Neural progenitor cell (in vitro differentiated cells): ENCODE data around the gene MAGI1. TPM values are rescaled to one million over a fixed set of nuclear protein-coding genes. Genes with fewer than 3 reads are reported as not detected.

Experiments
- DNase-seq: peaks from one replicate; pipeline ENCODE4 v3.0.0-alpha.2; 2016; ENCODE audit warnings: low spot score
- H2AFZ ChIP-seq: fragments of 200-600 bp; sonication (generic); replicated peaks from 2 replicates; pipeline ENCODE4 v1.6.1; 2016; ENCODE audit warnings: antibody characterized with exemption
- H3F3A ChIP-seq: fragments of 200-600 bp; sonication (generic); 2 replicates; pipeline ENCODE4 v1.6.1; 2016; ENCODE audit warnings: antibody characterized with exemption, low read depth
- H3K27ac ChIP-seq: fragments of 200-600 bp; sonication (generic); 2 replicates; pipeline ENCODE4 v1.5.1; 2016; ENCODE audit warnings: mild to moderate bottlenecking
- H3K27me3 ChIP-seq: fragments of 200-600 bp; sonication (generic); 2 replicates; pipeline ENCODE4 v1.6.1; 2016; ENCODE audit warnings: mild to moderate bottlenecking, moderate library complexity
- H3K36me3 ChIP-seq: fragments of 200-600 bp; sonication (generic); 2 replicates; pipeline ENCODE4 v1.5.1; 2016
- H3K4me1 ChIP-seq: fragments of 200-600 bp; sonication (generic); 2 replicates; pipeline ENCODE4 v1.6.1; 2016; ENCODE audit warnings: mixed run types
- H3K4me2 ChIP-seq: fragments of 200-600 bp; sonication (generic); 2 replicates; pipeline ENCODE4 v1.6.1; 2016
- H3K4me3 ChIP-seq: fragments of 200-600 bp; sonication (generic); 2 replicates; pipeline ENCODE4 v1.5.1; 2016
- H3K79me2 ChIP-seq: fragments of 200-600 bp; sonication (generic); 2 replicates; pipeline ENCODE4 v1.6.1; 2016; ENCODE audit warnings: low read depth
- H3K9ac ChIP-seq: fragments of 200-600 bp; sonication (generic); 2 replicates; pipeline ENCODE4 v1.6.1; 2016
- H3K9me3 ChIP-seq: fragments of 200-600 bp; sonication (generic); 2 replicates; pipeline ENCODE4 v1.5.1; 2016; ENCODE audit warnings: low read depth
- H4K20me1 ChIP-seq: fragments of 200-600 bp; sonication (generic); 2 replicates; pipeline ENCODE4 v1.6.1; 2016; ENCODE audit warnings: low read depth
- H3K27ac Mint-ChIP-seq: 3 replicates; pipeline ENCODE4 v1.8.0; 2021; ENCODE audit warnings: mixed read lengths
- H3K27me3 Mint-ChIP-seq: 2 replicates; pipeline ENCODE4 v1.8.0; 2022; ENCODE audit warnings: low read depth, mild to moderate bottlenecking, inconsistent platforms, moderate library complexity, mixed read lengths; ENCODE audit not compliant: insufficient read depth
- H3K36me3 Mint-ChIP-seq: 3 replicates; pipeline ENCODE4 v1.8.0; 2021; ENCODE audit warnings: mixed read lengths
- H3K4me1 Mint-ChIP-seq: 3 replicates; pipeline ENCODE4 v1.8.0; 2021; ENCODE audit warnings: mixed read lengths
- H3K4me3 Mint-ChIP-seq: 3 replicates; pipeline ENCODE4 v1.8.0; 2021; ENCODE audit warnings: mild to moderate bottlenecking, moderate library complexity, mixed read lengths
- H3K9me3 Mint-ChIP-seq: 3 replicates; pipeline ENCODE4 v1.8.0; 2020; ENCODE audit warnings: mixed read lengths
- EZH2 ChIP-seq: fragments of 200-600 bp; sonication (generic); IDR thresholded peaks from 2 replicates; pipeline ENCODE4 v1.6.1; 2017; ENCODE audit warnings: antibody characterized with exemption, mild to moderate bottlenecking, moderate library complexity
- EZH2phosphoT487 ChIP-seq: fragments of 200-600 bp; sonication (generic); IDR thresholded peaks from 2 replicates; pipeline ENCODE4 v1.6.1; 2017; ENCODE audit warnings: antibody characterized with exemption
- total RNA-seq: library from RNA; depleted of rRNA; stranded (reverse); fragments of >200 nt; gene quantifications from 2 replicates; pipeline ENCODE4 v1.2.3, GENCODE V29; 2015; ENCODE audit warnings: low replicate concordance
- TF ChIP-seq, protein P1 (sequence below): fragments of 200-600 bp; sonication (generic); IDR thresholded peaks from 2 replicates; pipeline ENCODE4 v1.5.1; 2017; ENCODE audit warnings: antibody characterized with exemption, mild to moderate bottlenecking

The MAGI1 gene
- total RNA-seq, 1 donor from 2014 or later = 40.6 TPM

DNA sequence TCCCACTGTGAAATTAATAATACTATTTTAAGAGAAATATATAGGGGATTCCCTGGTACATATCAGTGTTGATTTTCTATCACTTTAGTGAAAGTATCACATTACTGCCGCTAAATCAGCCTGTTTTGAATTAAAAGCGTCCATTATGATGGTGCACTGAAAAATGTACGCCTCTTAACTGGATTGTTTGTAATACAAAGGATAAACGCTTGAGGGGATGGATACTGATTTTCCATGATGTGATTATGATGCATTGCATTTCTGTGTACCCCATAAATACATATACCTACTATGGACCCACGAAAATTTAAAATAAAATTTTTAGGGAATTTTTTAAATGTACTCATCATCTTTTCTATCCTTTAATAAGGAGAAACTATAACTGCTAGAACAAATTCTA lies 478.6 kb downstream of the MAGI1 start:
- Histone ChIP-seq H3F3A (peaks cover 4% of the 10 kb centered on the region), H3K79me2 (peaks cover 96% of the 10 kb centered on the region), H3K4me3 (no peak overlapping the region), H3K36me3 (no peaks in the 10 kb centered on the region), H3K9ac (no peak overlapping the region), H3K27me3 (no peaks in the 10 kb centered on the region), H3K4me1 (peaks cover 33% of the 10 kb centered on the region), H3K27ac (no peak overlapping the region), H3K9me3 (no peaks in the 10 kb centered on the region), H4K20me1 (peaks cover 30% of the 10 kb centered on the region), H3K4me2 (no peak overlapping the region), H2AFZ (no peak overlapping the region)
- no peak for TF ChIP-seq EZH2
- TF ChIP-seq, protein P1, sequence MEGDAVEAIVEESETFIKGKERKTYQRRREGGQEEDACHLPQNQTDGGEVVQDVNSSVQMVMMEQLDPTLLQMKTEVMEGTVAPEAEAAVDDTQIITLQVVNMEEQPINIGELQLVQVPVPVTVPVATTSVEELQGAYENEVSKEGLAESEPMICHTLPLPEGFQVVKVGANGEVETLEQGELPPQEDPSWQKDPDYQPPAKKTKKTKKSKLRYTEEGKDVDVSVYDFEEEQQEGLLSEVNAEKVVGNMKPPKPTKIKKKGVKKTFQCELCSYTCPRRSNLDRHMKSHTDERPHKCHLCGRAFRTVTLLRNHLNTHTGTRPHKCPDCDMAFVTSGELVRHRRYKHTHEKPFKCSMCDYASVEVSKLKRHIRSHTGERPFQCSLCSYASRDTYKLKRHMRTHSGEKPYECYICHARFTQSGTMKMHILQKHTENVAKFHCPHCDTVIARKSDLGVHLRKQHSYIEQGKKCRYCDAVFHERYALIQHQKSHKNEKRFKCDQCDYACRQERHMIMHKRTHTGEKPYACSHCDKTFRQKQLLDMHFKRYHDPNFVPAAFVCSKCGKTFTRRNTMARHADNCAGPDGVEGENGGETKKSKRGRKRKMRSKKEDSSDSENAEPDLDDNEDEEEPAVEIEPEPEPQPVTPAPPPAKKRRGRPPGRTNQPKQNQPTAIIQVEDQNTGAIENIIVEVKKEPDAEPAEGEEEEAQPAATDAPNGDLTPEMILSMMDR = no peak
- TF ChIP-seq EZH2phosphoT487 = no peak
- no peak overlapping the region for H3K4me3 Mint-ChIP-seq
- no peak overlapping the region for H3K27ac Mint-ChIP-seq
- H3K36me3 Mint-ChIP-seq = peaks cover 10% of the 10 kb centered on the region
- DNase-seq = no peak
- H3K4me1 Mint-ChIP-seq = peaks cover 34% of the 10 kb centered on the region
- H3K27me3 Mint-ChIP-seq = no peaks in the 10 kb centered on the region
- no peaks in the 10 kb centered on the region for H3K9me3 Mint-ChIP-seq

DNA sequence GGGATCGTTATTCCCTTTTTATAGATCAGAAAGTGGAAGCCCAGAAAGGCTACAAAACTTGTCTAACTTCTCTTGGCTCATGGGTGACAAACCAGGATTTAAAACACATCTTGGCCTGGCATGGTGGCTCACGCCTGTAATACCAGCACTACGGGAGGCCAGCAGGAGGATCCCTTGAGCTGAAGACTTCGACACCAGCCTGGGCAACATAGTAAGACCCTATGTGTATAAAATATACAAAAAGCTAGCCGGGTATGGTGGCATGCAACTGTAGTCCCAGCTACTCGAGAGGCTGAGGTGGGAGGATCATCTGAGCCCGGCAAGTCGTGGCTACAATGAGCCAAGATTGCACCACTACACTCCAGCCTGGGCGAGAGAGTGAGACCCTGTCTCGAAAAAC lies 479.1 kb downstream of the MAGI1 start:
- no peak overlapping the region for H3K4me3 ChIP-seq
- no peaks in the 10 kb centered on the region for H3K36me3 ChIP-seq
- peaks cover 27% of the 10 kb centered on the region for H4K20me1 ChIP-seq
- no peaks in the 10 kb centered on the region for H3K27me3 ChIP-seq
- no peak overlapping the region for H3K4me3 Mint-ChIP-seq
- H2AFZ ChIP-seq = no peak overlapping the region
- no peak for TF ChIP-seq EZH2
- TF ChIP-seq, protein P1 = no peak
- no peak for TF ChIP-seq EZH2phosphoT487
- no peak overlapping the region for H3K4me2 ChIP-seq
- no peak overlapping the region for H3K27ac Mint-ChIP-seq
- no peaks in the 10 kb centered on the region for H3K9me3 ChIP-seq
- DNase-seq = no peak
- H3K79me2 ChIP-seq = peaks cover 96% of the 10 kb centered on the region
- peaks cover 10% of the 10 kb centered on the region for H3K36me3 Mint-ChIP-seq
- peaks cover 33% of the 10 kb centered on the region for H3K4me1 ChIP-seq
- no peaks in the 10 kb centered on the region for H3K27me3 Mint-ChIP-seq
- H3F3A ChIP-seq = peaks cover 4% of the 10 kb centered on the region
- H3K4me1 Mint-ChIP-seq = peaks cover 31% of the 10 kb centered on the region
- no peaks in the 10 kb centered on the region for H3K9me3 Mint-ChIP-seq
- no peak overlapping the region for H3K9ac ChIP-seq
- no peak overlapping the region for H3K27ac ChIP-seq

DNA sequence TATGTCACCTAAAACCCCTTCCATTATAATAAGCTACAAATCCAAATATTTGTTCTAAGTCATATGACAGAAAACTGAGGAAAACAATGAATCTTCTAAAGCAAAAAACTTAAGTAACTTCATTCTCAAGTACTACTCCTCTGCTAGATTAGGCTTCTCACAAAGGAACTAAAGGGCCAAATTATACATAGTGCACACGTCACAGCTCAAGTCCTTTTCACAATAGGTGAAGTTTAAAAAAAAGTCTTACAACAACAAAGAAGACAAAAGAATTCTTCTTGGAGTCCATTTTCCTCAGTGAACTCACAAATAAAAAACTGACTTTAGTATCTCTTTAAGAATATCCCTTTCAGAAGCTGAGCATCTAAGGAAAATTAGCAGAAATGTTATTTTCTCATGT lies 479.9 kb downstream of the MAGI1 start:
- Mint-ChIP-seq H3K9me3 (no peaks in the 10 kb centered on the region), H3K36me3 (peaks cover 10% of the 10 kb centered on the region), H3K27ac (no peak overlapping the region), H3K4me3 (no peak overlapping the region), H3K27me3 (no peaks in the 10 kb centered on the region), H3K4me1 (peaks cover 25% of the 10 kb centered on the region)
- H3K4me1 ChIP-seq = peaks cover 27% of the 10 kb centered on the region
- H3K79me2 ChIP-seq = peaks cover 95% of the 10 kb centered on the region
- no peak overlapping the region for H3K27ac ChIP-seq
- H3K4me2 ChIP-seq = no peak overlapping the region
- H3K9ac ChIP-seq = no peak overlapping the region
- no peaks in the 10 kb centered on the region for H3K27me3 ChIP-seq
- H3K4me3 ChIP-seq = no peak overlapping the region
- H3K36me3 ChIP-seq = no peaks in the 10 kb centered on the region
- peaks cover 4% of the 10 kb centered on the region for H3F3A ChIP-seq
- no peaks in the 10 kb centered on the region for H3K9me3 ChIP-seq
- no peak for TF ChIP-seq EZH2
- TF ChIP-seq, protein P1 = no peak
- no peak for TF ChIP-seq EZH2phosphoT487
- H4K20me1 ChIP-seq = peaks cover 29% of the 10 kb centered on the region
- no peak overlapping the region for H2AFZ ChIP-seq
- peak; percentile 21 for DNase-seq
